ENCODE measurements around the gene KERA.

DNA sequence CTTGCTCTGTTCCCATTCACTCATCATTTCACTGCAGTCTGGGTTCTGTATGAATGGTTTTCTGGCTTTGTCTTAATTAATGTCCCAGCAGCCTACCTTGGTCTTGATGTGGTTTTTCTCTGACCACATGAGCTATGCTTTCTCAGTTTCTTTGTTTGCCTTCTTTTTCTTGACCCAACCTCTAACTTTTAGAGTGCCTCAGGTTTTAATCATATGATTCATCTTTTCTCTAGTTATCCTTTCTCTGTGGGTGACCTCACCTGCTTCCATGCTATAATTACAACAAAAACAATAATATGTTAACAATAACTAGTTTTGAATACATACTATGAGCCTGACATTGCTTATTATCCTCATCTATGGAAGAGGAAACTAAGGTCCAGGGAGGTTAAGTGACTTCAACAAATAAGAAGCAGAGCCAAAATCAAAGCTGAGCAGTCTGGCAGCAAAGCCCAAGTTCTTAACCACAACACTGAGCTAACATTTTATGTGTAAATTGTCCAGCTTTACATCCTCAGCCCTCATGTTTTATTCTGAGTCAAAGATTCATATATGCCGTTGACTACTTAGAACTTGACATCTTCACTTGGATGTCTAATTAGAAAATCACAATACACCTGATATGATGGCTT, 48.4 kb downstream of the KERA start:
- no peak for TF ChIP-seq POLR2AphosphoS5 (IDR thresholded peaks at IDR 0.05; ENCODE audit: borderline replicate concordance, low read depth, low read length)
- TF ChIP-seq EZH2 (IDR thresholded peaks at IDR 0.05), result no peak
- no peak for TF ChIP-seq FOXP2 (optimal IDR thresholded peaks at IDR 0.05; ENCODE audit: control extremely low read depth, extremely low read length, insufficient read depth)
